ENCODE data around the gene CD300C.

GRCh38 chr17:74499992-74500391, 45.9 kb downstream of the CD300C start:
- TF ChIP-seq CTCF (IDR thresholded peaks at IDR 0.05; ENCODE audit: low read length) (no peak), EZH2 (optimal IDR thresholded peaks at IDR 0.05; ENCODE audit: low read depth, low read length) (no peak)

Measured in MM.1S (cell line).